Measurements from ENCODE around the gene F2RL2.

GRCh38 chr5:76617229-76617628 lies 6.0 kb downstream of the F2RL2 start:
- TF ChIP-seq CTCF (IDR thresholded peaks at IDR 0.05; ENCODE audit: borderline replicate concordance, extremely low read depth, low read length, poor library complexity, severe bottlenecking) (no peak), EZH2 (IDR thresholded peaks at IDR 0.05; ENCODE audit: borderline replicate concordance, low read depth, low read length, severe bottlenecking) (no peak)
